SK-N-SH (cell line): ENCODE results near the gene DCUN1D5. TPM values are rescaled to one million over a fixed set of nuclear protein-coding genes. Genes with fewer than 3 reads are reported as not detected.

ENCODE experiments used
- CTCF ChIA-PET: fragments of 300-600, 350-600 bp; formaldehyde crosslinking; extraction: SDS; loops from one replicate; lab custom pipeline; 2021; lab: Yijun Ruan, JAX
- POLR2A ChIA-PET: fragments of 350-600 bp; sonication (Branson Sonifier 250); formaldehyde crosslinking; extraction: SDS; loops from one replicate; lab custom pipeline; 2020; ENCODE audit warnings: antibody characterized with exemption, inconsistent platforms; lab: Yijun Ruan, JAX
- DNase-seq: peaks from one replicate; pipeline ENCODE4 v3.0.0; 2012
- H2AFZ ChIP-seq: fragments of 200-600 bp; sonication (generic); 2 replicates; pipeline ENCODE4 v1.8.1; 2016; ENCODE audit warnings: antibody characterized with exemption, mild to moderate bottlenecking, low read depth
- H3F3A ChIP-seq: fragments of 200-600 bp; sonication (generic); replicated peaks from 2 replicates; pipeline ENCODE3; 2016; ENCODE audit warnings: antibody characterized with exemption, mild to moderate bottlenecking; ENCODE audit not compliant: insufficient read depth
- H3K27ac ChIP-seq, 2 experiments: fragments of 200-500 bp in 1 of 2; fragments of 200-600 bp in 1 of 2; sonication (Bioruptor generic) in 1 of 2; sonication (generic), shearing (Covaris generic) in 1 of 2; 2 replicates each; pipeline versions ENCODE4 v1.5.1 to v1.6.1; 2014 to 2016; ENCODE audit warnings: low read depth in 2 of 2, inconsistent platforms in 1 of 2, low read length in 1 of 2, mild to moderate bottlenecking in 1 of 2, mixed read lengths in 1 of 2
- H3K27me3 ChIP-seq: fragments of 200-600 bp; sonication (generic), shearing (Covaris generic); 2 replicates; pipeline ENCODE4 v1.6.1; 2016; ENCODE audit warnings: mixed run types; ENCODE audit not compliant: insufficient read depth
- H3K36me3 ChIP-seq, 2 experiments: fragments of 200-500 bp in 1 of 2; fragments of 200-600 bp in 1 of 2; sonication (Bioruptor generic) in 1 of 2; sonication (generic) in 1 of 2; replicated peaks in 1 of 2; 2 replicates each; pipeline versions ENCODE3 to v1.5.1; 2014 to 2016; ENCODE audit warnings: low read length in 1 of 2, mild to moderate bottlenecking in 1 of 2; ENCODE audit not compliant: insufficient read depth in 2 of 2, control insufficient read depth in 1 of 2
- H3K4me1 ChIP-seq, 2 experiments: fragments of 200-500 bp in 1 of 2; fragments of 200-600 bp in 1 of 2; sonication (Bioruptor generic) in 1 of 2; sonication (generic), shearing (Covaris generic) in 1 of 2; 2 replicates each; pipeline versions ENCODE4 v1.5.1 to v1.6.1; 2014 to 2016; ENCODE audit warnings: low read depth in 1 of 2, low read length in 1 of 2, mixed run types in 1 of 2; ENCODE audit not compliant: insufficient read depth in 2 of 2, control insufficient read depth in 1 of 2
- H3K4me2 ChIP-seq: fragments of 200-600 bp; sonication (generic), shearing (Covaris generic); 2 replicates; pipeline ENCODE4 v1.6.1; 2017; ENCODE audit warnings: mixed run types
- H3K4me3 ChIP-seq, 2 experiments: fragments of 200-500 bp in 1 of 2; fragments of 200-600 bp in 1 of 2; sonication (Bioruptor generic) in 1 of 2; sonication (generic), shearing (Covaris generic) in 1 of 2; 2 replicates each; pipeline versions ENCODE4 v1.5.1 to v1.8.1; 2014 to 2016; ENCODE audit warnings: low read depth in 2 of 2, inconsistent platforms in 1 of 2, low read length in 1 of 2, mild to moderate bottlenecking in 1 of 2, mixed read lengths in 1 of 2, moderate library complexity in 1 of 2
- H3K79me2 ChIP-seq: fragments of 200-600 bp; sonication (generic); 2 replicates; pipeline ENCODE4 v1.8.1; 2017; ENCODE audit warnings: mild to moderate bottlenecking; ENCODE audit not compliant: insufficient read depth
- H3K9ac ChIP-seq: fragments of 200-600 bp; sonication (generic); 2 replicates; pipeline ENCODE4 v1.6.1; 2017; ENCODE audit warnings: mixed run types
- H3K9me2 ChIP-seq: fragments of 200-600 bp; sonication (generic); 2 replicates; pipeline ENCODE4 v1.6.1; 2017; ENCODE audit warnings: mixed run types
- H3K9me3 ChIP-seq: fragments of 200-600 bp; sonication (generic); 2 replicates; pipeline ENCODE4 v1.6.1; 2017; ENCODE audit warnings: mixed run types, mild to moderate bottlenecking, moderate library complexity
- H4K20me1 ChIP-seq: fragments of 200-600 bp; sonication (generic); 2 replicates; pipeline ENCODE4 v1.6.1; 2017; ENCODE audit warnings: mild to moderate bottlenecking, mixed run types; ENCODE audit not compliant: insufficient read depth
- ELF1 ChIP-seq: IDR thresholded peaks from 2 replicates; pipeline ENCODE4 v1.4.0; 2012
- EP300 ChIP-seq, 2 experiments: IDR thresholded peaks; 2 replicates each; pipeline versions ENCODE4 v1.4.0 to v1.6.1; 2012; ENCODE audit warnings: borderline replicate concordance in 1 of 2, low read depth in 1 of 2, low read length in 1 of 2
- EZH2phosphoT487 ChIP-seq: fragments of 200-600 bp; sonication (generic); IDR thresholded peaks from 2 replicates; pipeline ENCODE4 v1.6.1; 2017; ENCODE audit warnings: low read depth, mixed run types, mild to moderate bottlenecking, antibody characterized with exemption, moderate library complexity, borderline replicate concordance
- FOSL2 ChIP-seq: IDR thresholded peaks from 2 replicates; pipeline ENCODE4 v1.4.0; 2012; ENCODE audit warnings: low read depth, mild to moderate bottlenecking, moderate library complexity, borderline replicate concordance
- FOXM1 ChIP-seq: IDR thresholded peaks from 2 replicates; pipeline ENCODE4 v1.4.0; 2012; ENCODE audit warnings: low read depth, mild to moderate bottlenecking
- MEF2A ChIP-seq: IDR thresholded peaks from 2 replicates; pipeline ENCODE4 v1.4.0; 2012; ENCODE audit warnings: low read depth, borderline replicate concordance
- MXI1 ChIP-seq: IDR thresholded peaks from 2 replicates; pipeline ENCODE4 v1.6.1; 2012; ENCODE audit warnings: mild to moderate bottlenecking, low read depth, low read length, improper control_type of control experiment
- NFIC ChIP-seq: IDR thresholded peaks from 2 replicates; pipeline ENCODE4 v1.4.0; 2012; ENCODE audit warnings: borderline replicate concordance
- NRF1 ChIP-seq: IDR thresholded peaks from 2 replicates; pipeline ENCODE4 v1.6.1; 2012; ENCODE audit warnings: low read depth, mild to moderate bottlenecking, low read length
- RCOR1 ChIP-seq: fragments of 150-350 bp; IDR thresholded peaks from 2 replicates; pipeline ENCODE4 v1.6.1; 2017; ENCODE audit warnings: antibody characterized with exemption, low read length
- RFX5 ChIP-seq: IDR thresholded peaks from 2 replicates; pipeline ENCODE4 v1.6.1; 2012; ENCODE audit warnings: mild to moderate bottlenecking, improper control_type of control experiment, low read length
- SMC3 ChIP-seq: IDR thresholded peaks from 2 replicates; pipeline ENCODE4 v1.6.1; 2012; ENCODE audit warnings: low read depth, low read length, improper control_type of control experiment
- YY1 ChIP-seq: IDR thresholded peaks from 2 replicates; pipeline ENCODE4 v1.4.0; 2012; ENCODE audit warnings: low read depth, mild to moderate bottlenecking
- polyA plus RNA-seq, 3 experiments: library from polyadenylated mRNA; depleted of rRNA; stranded (reverse); fragments of >200 nt; gene quantifications; 2 replicates each; pipeline ENCODE4 v1.2.3, GENCODE V29; 2012
- TF ChIP-seq, protein P1 (sequence below): fragments of 200-600 bp; sonication (generic); IDR thresholded peaks from 2 replicates; pipeline ENCODE4 v1.6.1; 2017; ENCODE audit warnings: antibody characterized with exemption, mild to moderate bottlenecking, moderate library complexity
- TF ChIP-seq, protein P2 (sequence below): fragments of 150-350 bp; IDR thresholded peaks from 2 replicates; pipeline ENCODE4 v1.6.1; 2017; ENCODE audit warnings: antibody characterized with exemption, low read length, low read depth, borderline replicate concordance
- TF ChIP-seq, protein P3 (sequence below): IDR thresholded peaks from 2 replicates; pipeline ENCODE4 v1.4.0; 2012; ENCODE audit warnings: low read depth
- TF ChIP-seq, protein P4 (sequence below): IDR thresholded peaks from 2 replicates; pipeline ENCODE4 v1.6.1; 2012; ENCODE audit warnings: mild to moderate bottlenecking, low read depth, low read length, moderate library complexity

DCUN1D5 gene
- polyA plus RNA-seq, 1 of the 3 experiments (the other 2 are of a cell fraction) = 33.1 TPM

DNA sequence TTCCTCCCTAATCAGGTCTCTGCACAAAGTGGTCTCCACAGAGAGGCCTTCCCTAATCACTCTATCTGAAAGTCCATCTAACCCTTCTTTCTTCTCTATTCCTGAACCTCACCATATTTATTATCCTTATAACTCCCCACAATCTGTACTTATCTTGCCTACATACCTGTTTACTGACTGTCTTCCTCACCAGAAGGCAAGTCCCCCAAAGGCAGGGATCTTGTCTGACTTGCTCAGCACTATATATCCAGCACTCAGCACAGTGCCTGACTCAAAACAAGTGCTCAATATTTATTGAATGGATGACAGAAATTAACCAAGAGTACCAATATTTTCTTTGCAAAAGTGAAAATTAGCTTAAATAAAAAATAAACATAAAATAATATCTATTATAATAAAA lies 5.5 kb downstream of the DCUN1D5 start:
- Histone ChIP-seq H3K4me2 (no peak overlapping the region), H3K27me3 (no peaks in the 10 kb centered on the region), H3K9ac (no peak overlapping the region), H3K4me1 (peaks cover 0 to 15% of the 10 kb centered on the region in 2 experiments; a peak in 3 of 4 replicates), H3K79me2 (peaks cover 99% of the 10 kb centered on the region), H3F3A (peaks cover 10% of the 10 kb centered on the region), H3K9me2 (no peaks in the 10 kb centered on the region), H2AFZ (no peak overlapping the region), H3K9me3 (no peaks in the 10 kb centered on the region), H3K27ac (no peak overlapping the region; a peak in 1 of 4 replicates), H3K4me3 (no peak overlapping the region), H4K20me1 (peaks cover 27% of the 10 kb centered on the region), H3K36me3 (peaks cover 55 to 62% of the 10 kb centered on the region in 2 experiments)
- TF ChIP-seq MEF2A (no peak), FOSL2 (no peak), NFIC (no peak), RFX5 (no peak), FOXM1 (no peak), SMC3 (no peak), RCOR1 (no peak), EZH2phosphoT487 (no peak), EP300 (IDR thresholded peaks at IDR 0.05; ENCODE audit: borderline replicate concordance in 1 of 2, low read depth in 1 of 2, low read length in 1 of 2) (no peak), ELF1 (no peak), MXI1 (no peak), YY1 (no peak), NRF1 (no peak)
- TF ChIP-seq, protein P1, sequence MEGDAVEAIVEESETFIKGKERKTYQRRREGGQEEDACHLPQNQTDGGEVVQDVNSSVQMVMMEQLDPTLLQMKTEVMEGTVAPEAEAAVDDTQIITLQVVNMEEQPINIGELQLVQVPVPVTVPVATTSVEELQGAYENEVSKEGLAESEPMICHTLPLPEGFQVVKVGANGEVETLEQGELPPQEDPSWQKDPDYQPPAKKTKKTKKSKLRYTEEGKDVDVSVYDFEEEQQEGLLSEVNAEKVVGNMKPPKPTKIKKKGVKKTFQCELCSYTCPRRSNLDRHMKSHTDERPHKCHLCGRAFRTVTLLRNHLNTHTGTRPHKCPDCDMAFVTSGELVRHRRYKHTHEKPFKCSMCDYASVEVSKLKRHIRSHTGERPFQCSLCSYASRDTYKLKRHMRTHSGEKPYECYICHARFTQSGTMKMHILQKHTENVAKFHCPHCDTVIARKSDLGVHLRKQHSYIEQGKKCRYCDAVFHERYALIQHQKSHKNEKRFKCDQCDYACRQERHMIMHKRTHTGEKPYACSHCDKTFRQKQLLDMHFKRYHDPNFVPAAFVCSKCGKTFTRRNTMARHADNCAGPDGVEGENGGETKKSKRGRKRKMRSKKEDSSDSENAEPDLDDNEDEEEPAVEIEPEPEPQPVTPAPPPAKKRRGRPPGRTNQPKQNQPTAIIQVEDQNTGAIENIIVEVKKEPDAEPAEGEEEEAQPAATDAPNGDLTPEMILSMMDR = no peak
- TF ChIP-seq, protein P2, sequence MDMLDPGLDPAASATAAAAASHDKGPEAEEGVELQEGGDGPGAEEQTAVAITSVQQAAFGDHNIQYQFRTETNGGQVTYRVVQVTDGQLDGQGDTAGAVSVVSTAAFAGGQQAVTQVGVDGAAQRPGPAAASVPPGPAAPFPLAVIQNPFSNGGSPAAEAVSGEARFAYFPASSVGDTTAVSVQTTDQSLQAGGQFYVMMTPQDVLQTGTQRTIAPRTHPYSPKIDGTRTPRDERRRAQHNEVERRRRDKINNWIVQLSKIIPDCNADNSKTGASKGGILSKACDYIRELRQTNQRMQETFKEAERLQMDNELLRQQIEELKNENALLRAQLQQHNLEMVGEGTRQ = no peak
- TF ChIP-seq, protein P3, sequence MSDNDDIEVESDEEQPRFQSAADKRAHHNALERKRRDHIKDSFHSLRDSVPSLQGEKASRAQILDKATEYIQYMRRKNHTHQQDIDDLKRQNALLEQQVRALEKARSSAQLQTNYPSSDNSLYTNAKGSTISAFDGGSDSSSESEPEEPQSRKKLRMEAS = no peak
- TF ChIP-seq, protein P4, sequence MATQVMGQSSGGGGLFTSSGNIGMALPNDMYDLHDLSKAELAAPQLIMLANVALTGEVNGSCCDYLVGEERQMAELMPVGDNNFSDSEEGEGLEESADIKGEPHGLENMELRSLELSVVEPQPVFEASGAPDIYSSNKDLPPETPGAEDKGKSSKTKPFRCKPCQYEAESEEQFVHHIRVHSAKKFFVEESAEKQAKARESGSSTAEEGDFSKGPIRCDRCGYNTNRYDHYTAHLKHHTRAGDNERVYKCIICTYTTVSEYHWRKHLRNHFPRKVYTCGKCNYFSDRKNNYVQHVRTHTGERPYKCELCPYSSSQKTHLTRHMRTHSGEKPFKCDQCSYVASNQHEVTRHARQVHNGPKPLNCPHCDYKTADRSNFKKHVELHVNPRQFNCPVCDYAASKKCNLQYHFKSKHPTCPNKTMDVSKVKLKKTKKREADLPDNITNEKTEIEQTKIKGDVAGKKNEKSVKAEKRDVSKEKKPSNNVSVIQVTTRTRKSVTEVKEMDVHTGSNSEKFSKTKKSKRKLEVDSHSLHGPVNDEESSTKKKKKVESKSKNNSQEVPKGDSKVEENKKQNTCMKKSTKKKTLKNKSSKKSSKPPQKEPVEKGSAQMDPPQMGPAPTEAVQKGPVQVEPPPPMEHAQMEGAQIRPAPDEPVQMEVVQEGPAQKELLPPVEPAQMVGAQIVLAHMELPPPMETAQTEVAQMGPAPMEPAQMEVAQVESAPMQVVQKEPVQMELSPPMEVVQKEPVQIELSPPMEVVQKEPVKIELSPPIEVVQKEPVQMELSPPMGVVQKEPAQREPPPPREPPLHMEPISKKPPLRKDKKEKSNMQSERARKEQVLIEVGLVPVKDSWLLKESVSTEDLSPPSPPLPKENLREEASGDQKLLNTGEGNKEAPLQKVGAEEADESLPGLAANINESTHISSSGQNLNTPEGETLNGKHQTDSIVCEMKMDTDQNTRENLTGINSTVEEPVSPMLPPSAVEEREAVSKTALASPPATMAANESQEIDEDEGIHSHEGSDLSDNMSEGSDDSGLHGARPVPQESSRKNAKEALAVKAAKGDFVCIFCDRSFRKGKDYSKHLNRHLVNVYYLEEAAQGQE = no peak
- CTCF ChIA-PET = no interaction called here
- POLR2A ChIA-PET = no interaction called here
- DNase-seq = no peak
